Neuronal stem cell (in vitro differentiated cells): ENCODE measurements around the gene PLXNA3.

Experiments used
- DNase-seq: peaks from one replicate; pipeline ENCODE4 v3.0.0-alpha.2; 2013; ENCODE audit warnings: low spot score
- H2AFZ ChIP-seq: one replicate; pipeline ENCODE4 v1.6.1; 2013; ENCODE audit warnings: mild to moderate bottlenecking, low read length, inconsistent platforms
- H2AK5ac ChIP-seq: 2 replicates; pipeline ENCODE4 v1.6.1; 2013; ENCODE audit warnings: low read depth, mild to moderate bottlenecking, inconsistent platforms, low read length, moderate library complexity, mixed read lengths
- H2BK120ac ChIP-seq: 2 replicates; pipeline ENCODE4 v1.6.1; 2013; ENCODE audit warnings: low read depth, mild to moderate bottlenecking, inconsistent platforms, low read length, moderate library complexity, mixed read lengths
- H2BK12ac ChIP-seq: one replicate; pipeline ENCODE4 v1.6.1; 2013; ENCODE audit warnings: low read length, inconsistent platforms
- H2BK15ac ChIP-seq: 2 replicates; pipeline ENCODE4 v1.6.1; 2013; ENCODE audit warnings: mild to moderate bottlenecking, low read length, inconsistent platforms, mixed read lengths
- H2BK5ac ChIP-seq: one replicate; pipeline ENCODE4 v1.6.1; 2013; ENCODE audit warnings: inconsistent platforms, mild to moderate bottlenecking, low read length, moderate library complexity
- H3K14ac ChIP-seq: one replicate; pipeline ENCODE4 v1.6.1; 2013; ENCODE audit warnings: low read length, inconsistent platforms
- H3K18ac ChIP-seq: 2 replicates; pipeline ENCODE4 v1.6.1; 2013; ENCODE audit warnings: low read length, inconsistent platforms
- H3K23ac ChIP-seq: 2 replicates; pipeline ENCODE4 v1.6.1; 2013; ENCODE audit warnings: low read depth, mild to moderate bottlenecking, mixed read lengths, low read length, inconsistent platforms; ENCODE audit not compliant: poor library complexity
- H3K27ac ChIP-seq: replicated peaks from 3 replicates; pipeline ENCODE4 v1.5.1; 2013; ENCODE audit warnings: low read length, inconsistent platforms
- H3K27me3 ChIP-seq, 3 experiments: 2 replicates each; pipeline ENCODE4 v1.6.1; 2013; ENCODE audit warnings: low read length in 3 of 3, mild to moderate bottlenecking in 2 of 3, inconsistent platforms in 1 of 3, low read depth in 1 of 3, mixed read lengths in 1 of 3, moderate library complexity in 1 of 3; ENCODE audit not compliant: control insufficient read depth in 3 of 3, insufficient read depth in 3 of 3
- H3K36me3 ChIP-seq, 2 donors: replicated peaks in 1 of 2; 2 replicates each; pipeline ENCODE4 v1.6.1; 2013; ENCODE audit warnings: low read length in 2 of 2; ENCODE audit not compliant: control insufficient read depth in 2 of 2, insufficient read depth in 2 of 2
- H3K4ac ChIP-seq: 2 replicates; pipeline ENCODE4 v1.6.1; 2013; ENCODE audit warnings: inconsistent platforms, mild to moderate bottlenecking, low read length, moderate library complexity
- H3K4me1 ChIP-seq, 2 donors: 1 replicate in 1 of 2; 2 replicates in 1 of 2; pipeline ENCODE4 v1.6.1; 2013; ENCODE audit warnings: low read length in 2 of 2, low read depth in 1 of 2; ENCODE audit not compliant: control insufficient read depth in 2 of 2, insufficient read depth in 1 of 2
- H3K4me2 ChIP-seq: one replicate; pipeline ENCODE4 v1.6.1; 2013; ENCODE audit warnings: mild to moderate bottlenecking, low read length, inconsistent platforms; ENCODE audit not compliant: insufficient read depth, poor library complexity, severe bottlenecking
- H3K4me3 ChIP-seq, 2 donors: 2 replicates each; pipeline ENCODE4 v1.5.1; 2013; ENCODE audit warnings: low read length in 2 of 2, mild to moderate bottlenecking in 2 of 2, inconsistent platforms in 1 of 2, moderate library complexity in 1 of 2
- H3K79me1 ChIP-seq: one replicate; pipeline ENCODE4 v1.6.1; 2013; ENCODE audit warnings: low read depth, mild to moderate bottlenecking, inconsistent platforms, low read length, moderate library complexity
- H3K9ac ChIP-seq: one replicate; pipeline ENCODE4 v1.6.1; 2013; ENCODE audit warnings: mild to moderate bottlenecking, low read depth, low read length, inconsistent platforms; ENCODE audit not compliant: poor library complexity
- H3K9me3 ChIP-seq, 2 donors: replicated peaks in 1 of 2; 2 replicates each; pipeline versions ENCODE3 to v1.6.1; 2013; ENCODE audit warnings: low read length in 2 of 2, mild to moderate bottlenecking in 2 of 2, inconsistent platforms in 1 of 2, low read depth in 1 of 2, mixed read lengths in 1 of 2, moderate library complexity in 1 of 2; ENCODE audit not compliant: control insufficient read depth in 2 of 2, insufficient read depth in 1 of 2
- H4K8ac ChIP-seq: one replicate; pipeline ENCODE4 v1.6.1; 2013; ENCODE audit warnings: low read depth, mild to moderate bottlenecking, inconsistent platforms, low read length, moderate library complexity
- H4K91ac ChIP-seq: one replicate; pipeline ENCODE4 v1.6.1; 2013; ENCODE audit warnings: low read length, low read depth, mild to moderate bottlenecking, inconsistent platforms; ENCODE audit not compliant: poor library complexity
- WGBS, 2 donors: extraction: QIAGEN DNeasy Blood & Tissue Kit; methylation state at CpG; one replicate each; pipeline ENCODE4 v1.1.7; 2013; ENCODE audit warnings: missing lambda C conversion rate in 2 of 2, mixed read lengths in 1 of 2; ENCODE audit not compliant: insufficient read length in 2 of 2, insufficient replicate concordance in 1 of 2; ENCODE audit errors: extremely low coverage in 2 of 2; 5-methylcytosine and 5-hydroxymethylcytosine counted together

PLXNA3 gene

GRCh38 chrX:154486396-154487207 lies 28.5 kb downstream of the PLXNA3 start, which contains the start of gene UBL4A:
Gene UBL4A, minus strand, starts transcription at chrX:154486615. Its CDS starts 31 bp downstream, at chrX:154486584.
- no peak within 1 kb of the TSS for H4K8ac ChIP-seq
- H3K9ac ChIP-seq = peak within 1 kb of the TSS; percentile 81
- H3K18ac ChIP-seq = peak within 1 kb of the TSS; percentile 90
- H3K23ac ChIP-seq = peak within 1 kb of the TSS; percentile 55
- peak within 1 kb of the TSS; percentile 77 for H3K4me2 ChIP-seq
- H2BK12ac ChIP-seq = no peak within 1 kb of the TSS
- peaks cover 3 to 8% of the 10 kb centered on the region in 2 donors for H3K36me3 ChIP-seq
- H3K9me3 ChIP-seq = no peaks in the 10 kb centered on the region
- H3K79me1 ChIP-seq = peaks cover 7% of the 10 kb centered on the region
- WGBS, 2 donors = no CpG with 5 or more reads among the region's 95 CpGs
- no peak within 1 kb of the TSS for H3K14ac ChIP-seq
- no peak within 1 kb of the TSS for H3K27ac ChIP-seq
- peak within 1 kb of the TSS; percentile 46 for H2AK5ac ChIP-seq
- no peak within 1 kb of the TSS for H2BK15ac ChIP-seq
- no peak within 1 kb of the TSS for H2BK5ac ChIP-seq
- peaks cover 0 to 4% of the 10 kb centered on the region in 2 donors for H3K4me1 ChIP-seq
- H4K91ac ChIP-seq = no peak within 1 kb of the TSS
- peaks cover 0 to 10% (median 0%) of the 10 kb centered on the region in 3 experiments for H3K27me3 ChIP-seq
- H2BK120ac ChIP-seq = no peak within 1 kb of the TSS
- DNase-seq = peak; percentile 21
- no peak within 1 kb of the TSS for H3K4ac ChIP-seq
- peak within 1 kb of the TSS; percentile 12 to 92 for H3K4me3 ChIP-seq
- H2AFZ ChIP-seq = no peak within 1 kb of the TSS

GRCh38 chrX:154487518-154488290 lies 29.6 kb downstream of the PLXNA3 start:
- Histone ChIP-seq H3K4ac (no peak overlapping the region), H3K18ac (no peak overlapping the region), H2AK5ac (no peak overlapping the region), H3K4me1 (peaks cover 0 to 4% of the 10 kb centered on the region in 2 donors), H3K79me1 (peaks cover 7% of the 10 kb centered on the region), H2BK5ac (no peak overlapping the region), H3K4me2 (no peak overlapping the region), H3K27ac (no peak overlapping the region), H3K23ac (no peak overlapping the region), H2BK12ac (no peak overlapping the region), H2BK120ac (no peak overlapping the region), H2BK15ac (no peak overlapping the region), H3K9me3 (no peaks in the 10 kb centered on the region), H3K14ac (no peak overlapping the region), H4K91ac (no peak overlapping the region), H3K27me3 (peaks cover 0 to 4% (median 0%) of the 10 kb centered on the region in 3 experiments), H3K36me3 (peaks cover 3 to 8% of the 10 kb centered on the region in 2 donors), H3K4me3 (no peak overlapping the region), H2AFZ (no peak overlapping the region), H4K8ac (no peak overlapping the region), H3K9ac (no peak overlapping the region)
- WGBS, 2 donors = no CpG with 5 or more reads among the region's 28 CpGs
- no peak for DNase-seq

GRCh38 chrX:154488336-154489075 lies 30.4 kb downstream of the PLXNA3 start:
- Histone ChIP-seq H2BK15ac (no peak overlapping the region), H4K91ac (no peak overlapping the region), H3K4me1 (peaks cover 0 to 4% of the 10 kb centered on the region in 2 donors), H3K4me2 (no peak overlapping the region), H3K23ac (no peak overlapping the region), H3K9ac (no peak overlapping the region), H3K79me1 (peaks cover 7% of the 10 kb centered on the region), H4K8ac (no peak overlapping the region), H3K9me3 (no peaks in the 10 kb centered on the region), H3K14ac (no peak overlapping the region), H2BK12ac (no peak overlapping the region), H2BK5ac (no peak overlapping the region), H3K27ac (no peak overlapping the region), H3K18ac (no peak overlapping the region), H2AFZ (no peak overlapping the region), H3K36me3 (peaks cover 3 to 8% of the 10 kb centered on the region in 2 donors), H3K4ac (no peak overlapping the region), H3K27me3 (no peaks in the 10 kb centered on the region), H2AK5ac (no peak overlapping the region), H2BK120ac (no peak overlapping the region), H3K4me3 (no peak overlapping the region)
- no peak for DNase-seq
- no CpG with 5 or more reads among the region's 20 CpGs for WGBS, 2 donors
